HepG2 (cell line): ENCODE data around the gene ZC3H7B. TPM values are rescaled to one million over a fixed set of nuclear protein-coding genes. Genes with fewer than 3 reads are reported as not detected.

Source experiments
- CAMTA2 ChIP-seq: sonication (generic); formaldehyde crosslinking; IDR thresholded peaks from 2 replicates; pipeline ENCODE4 v1.4.0; 2020; ENCODE audit warnings: mild to moderate bottlenecking, missing genetic modification reagents, borderline replicate concordance
- MYC ChIP-seq: sonication (generic); formaldehyde crosslinking; IDR thresholded peaks from 2 replicates; pipeline ENCODE4 v1.9.0; 2021; ENCODE audit warnings: missing genetic modification reagents, borderline replicate concordance
- NR2F1 ChIP-seq, 2 experiments: fragments of 450-650 bp in 1 of 2; formaldehyde crosslinking in 1 of 2; IDR thresholded peaks; 2 replicates each; pipeline versions ENCODE4 v1.5.0 to v1.6.1; 2016 to 2020; ENCODE audit warnings: mild to moderate bottlenecking in 1 of 2, missing compliant biosample characterization in 1 of 2, missing genetic modification reagents in 1 of 2, moderate library complexity in 1 of 2
- SNAPC5 ChIP-seq: sonication (generic); formaldehyde crosslinking; IDR thresholded peaks from 2 replicates; pipeline ENCODE4 v1.8.1; 2023; ENCODE audit warnings: mild to moderate bottlenecking, missing genetic modification reagents, borderline replicate concordance
- TARDBP ChIP-seq: sonication (generic); formaldehyde crosslinking; IDR thresholded peaks from 2 replicates; pipeline ENCODE4 v1.8.0; 2022; ENCODE audit warnings: mild to moderate bottlenecking, missing genetic modification reagents
- ZBTB40 ChIP-seq, 2 experiments: fragments of 450-650 bp in 1 of 2; sonication (generic) in 1 of 2; formaldehyde crosslinking in 1 of 2; IDR thresholded peaks; 2 replicates each; pipeline versions ENCODE4 v1.6.1 to v1.8.0; 2016 to 2022; ENCODE audit warnings: antibody characterized with exemption in 1 of 2, mild to moderate bottlenecking in 1 of 2, missing genetic modification reagents in 1 of 2
- ZNF281 ChIP-seq: sonication (generic); formaldehyde crosslinking; IDR thresholded peaks from 2 replicates; pipeline ENCODE4 v1.4.0; 2020; ENCODE audit warnings: missing genetic modification reagents, borderline replicate concordance
- ZSCAN31 ChIP-seq: sonication (generic); formaldehyde crosslinking; IDR thresholded peaks from 2 replicates; pipeline ENCODE4 v1.5.0; 2020; ENCODE audit warnings: low read depth, mild to moderate bottlenecking, missing genetic modification reagents
- polyA plus RNA-seq, 8 experiments: library from polyadenylated mRNA; depleted of rRNA in 3 of 8; stranded (reverse) in 7 of 8; unstranded in 1 of 8; fragments of >200 nt; fragmentation: Illumina TruSeq in 4 of 8; extraction: Trizol in 4 of 8; gene quantifications; 2 replicates each; pipeline versions ENCODE4 v1.2.1 to v1.2.3, GENCODE V29; 2011 to 2016; ENCODE audit warnings: low read depth in 4 of 8, missing spikeins in 1 of 8, mixed read lengths in 1 of 8; ENCODE audit not compliant: insufficient read depth in 1 of 8
- total RNA-seq, 5 experiments: library from RNA; depleted of rRNA; stranded (reverse); fragments of >200 nt; fragmentation: Illumina TruSeq; extraction: Trizol; gene quantifications; 2 replicates each; pipeline ENCODE4 v1.2.3, GENCODE V29; 2016; ENCODE audit warnings: low read depth in 1 of 5
- TF ChIP-seq, protein P1 (sequence below): sonication (generic); formaldehyde crosslinking; IDR thresholded peaks from 2 replicates; pipeline ENCODE4 v1.5.1; 2020; ENCODE audit warnings: missing genetic modification reagents, mild to moderate bottlenecking, borderline replicate concordance
- TF ChIP-seq, protein P2 (sequence below): sonication (generic); formaldehyde crosslinking; IDR thresholded peaks from 2 replicates; pipeline ENCODE4 v1.8.1; 2022; ENCODE audit warnings: mild to moderate bottlenecking, missing genetic modification reagents

The ZC3H7B gene
- total and polyA plus RNA-seq, 2 of the 13 experiments (the other 11 are each of a cell fraction or from before 2014, with no cell fraction given), result 26.4 to 37.2 TPM

DNA sequence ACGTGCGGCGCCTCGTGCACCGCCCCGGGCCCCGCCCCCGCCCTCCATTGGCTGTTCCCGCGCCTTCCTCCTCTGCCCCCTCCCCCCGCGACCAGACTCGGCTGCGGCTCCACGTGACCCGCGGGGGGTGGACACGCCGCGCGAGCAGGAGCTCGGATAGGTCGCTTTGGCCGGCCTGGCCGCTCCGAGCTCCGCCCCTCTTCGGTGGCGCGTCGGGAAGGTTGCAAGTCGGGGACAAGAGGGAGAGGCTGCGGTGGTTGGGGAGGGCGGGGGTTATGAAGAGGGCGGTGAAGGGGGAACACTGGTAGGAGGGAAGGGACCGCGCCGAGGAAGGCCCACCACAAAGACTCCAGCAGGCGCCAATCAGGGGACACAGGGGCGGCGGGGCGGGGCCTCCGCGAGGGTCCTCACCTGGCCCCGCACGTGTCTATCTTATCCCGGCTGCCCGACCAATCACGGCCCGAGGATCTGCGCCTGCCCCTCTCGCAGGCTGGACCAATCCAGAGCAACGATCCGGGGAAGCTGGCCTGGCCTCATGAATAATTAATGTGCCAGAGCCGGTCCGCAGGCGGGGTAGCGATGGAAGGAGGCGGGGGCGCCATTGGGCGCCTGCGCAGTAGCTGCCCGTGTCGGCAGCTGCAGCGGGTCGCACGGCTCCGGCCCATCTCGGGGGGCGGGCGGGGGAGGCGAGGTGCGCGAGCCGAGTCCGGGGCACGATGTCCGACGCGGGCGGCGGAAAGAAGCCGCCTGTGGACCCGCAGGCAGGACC, 80.2 kb downstream of the ZC3H7B start, which contains the start of gene TEF (continued):
- TF ChIP-seq ZBTB40 (IDR thresholded peaks at IDR 0.05) (no peak), ZBTB40 (CRISPR knock-in tag; IDR thresholded peaks at IDR 0.05) (0 out of 2 replicates have a peak, but pooled peaks have one; percentile 5), MYC (CRISPR knock-in tag) (no peak; the same call in 1 of the 2 replicates), CAMTA2 (CRISPR knock-in tag) (no peak; the same call in 1 of the 2 replicates), SNAPC5 (CRISPR knock-in tag) (no peak), TARDBP (CRISPR knock-in tag) (no peak), ZNF281 (CRISPR knock-in tag) (peak; percentile 84), NR2F1 (CRISPR knock-in tag; IDR thresholded peaks at IDR 0.05) (no peak), ZSCAN31 (CRISPR knock-in tag) (peak; percentile 6; the same call in 1 of the 2 replicates)
- TF ChIP-seq, protein P1, sequence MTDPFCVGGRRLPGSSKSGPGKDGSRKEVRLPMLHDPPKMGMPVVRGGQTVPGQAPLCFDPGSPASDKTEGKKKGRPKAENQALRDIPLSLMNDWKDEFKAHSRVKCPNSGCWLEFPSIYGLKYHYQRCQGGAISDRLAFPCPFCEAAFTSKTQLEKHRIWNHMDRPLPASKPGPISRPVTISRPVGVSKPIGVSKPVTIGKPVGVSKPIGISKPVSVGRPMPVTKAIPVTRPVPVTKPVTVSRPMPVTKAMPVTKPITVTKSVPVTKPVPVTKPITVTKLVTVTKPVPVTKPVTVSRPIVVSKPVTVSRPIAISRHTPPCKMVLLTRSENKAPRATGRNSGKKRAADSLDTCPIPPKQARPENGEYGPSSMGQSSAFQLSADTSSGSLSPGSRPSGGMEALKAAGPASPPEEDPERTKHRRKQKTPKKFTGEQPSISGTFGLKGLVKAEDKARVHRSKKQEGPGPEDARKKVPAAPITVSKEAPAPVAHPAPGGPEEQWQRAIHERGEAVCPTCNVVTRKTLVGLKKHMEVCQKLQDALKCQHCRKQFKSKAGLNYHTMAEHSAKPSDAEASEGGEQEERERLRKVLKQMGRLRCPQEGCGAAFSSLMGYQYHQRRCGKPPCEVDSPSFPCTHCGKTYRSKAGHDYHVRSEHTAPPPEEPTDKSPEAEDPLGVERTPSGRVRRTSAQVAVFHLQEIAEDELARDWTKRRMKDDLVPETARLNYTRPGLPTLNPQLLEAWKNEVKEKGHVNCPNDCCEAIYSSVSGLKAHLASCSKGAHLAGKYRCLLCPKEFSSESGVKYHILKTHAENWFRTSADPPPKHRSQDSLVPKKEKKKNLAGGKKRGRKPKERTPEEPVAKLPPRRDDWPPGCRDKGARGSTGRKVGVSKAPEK (CRISPR knock-in tag), result no peak
- TF ChIP-seq, protein P2, sequence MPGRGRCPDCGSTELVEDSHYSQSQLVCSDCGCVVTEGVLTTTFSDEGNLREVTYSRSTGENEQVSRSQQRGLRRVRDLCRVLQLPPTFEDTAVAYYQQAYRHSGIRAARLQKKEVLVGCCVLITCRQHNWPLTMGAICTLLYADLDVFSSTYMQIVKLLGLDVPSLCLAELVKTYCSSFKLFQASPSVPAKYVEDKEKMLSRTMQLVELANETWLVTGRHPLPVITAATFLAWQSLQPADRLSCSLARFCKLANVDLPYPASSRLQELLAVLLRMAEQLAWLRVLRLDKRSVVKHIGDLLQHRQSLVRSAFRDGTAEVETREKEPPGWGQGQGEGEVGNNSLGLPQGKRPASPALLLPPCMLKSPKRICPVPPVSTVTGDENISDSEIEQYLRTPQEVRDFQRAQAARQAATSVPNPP (CRISPR knock-in tag), result no peak
